ENCODE measurements around the gene SRD5A3. TPM values are rescaled to one million over a fixed set of nuclear protein-coding genes. Genes with fewer than 3 reads are reported as not detected.

The SRD5A3 gene
- total RNA-seq, 1 donor from 2014 or later = 12.1 TPM

DNA sequence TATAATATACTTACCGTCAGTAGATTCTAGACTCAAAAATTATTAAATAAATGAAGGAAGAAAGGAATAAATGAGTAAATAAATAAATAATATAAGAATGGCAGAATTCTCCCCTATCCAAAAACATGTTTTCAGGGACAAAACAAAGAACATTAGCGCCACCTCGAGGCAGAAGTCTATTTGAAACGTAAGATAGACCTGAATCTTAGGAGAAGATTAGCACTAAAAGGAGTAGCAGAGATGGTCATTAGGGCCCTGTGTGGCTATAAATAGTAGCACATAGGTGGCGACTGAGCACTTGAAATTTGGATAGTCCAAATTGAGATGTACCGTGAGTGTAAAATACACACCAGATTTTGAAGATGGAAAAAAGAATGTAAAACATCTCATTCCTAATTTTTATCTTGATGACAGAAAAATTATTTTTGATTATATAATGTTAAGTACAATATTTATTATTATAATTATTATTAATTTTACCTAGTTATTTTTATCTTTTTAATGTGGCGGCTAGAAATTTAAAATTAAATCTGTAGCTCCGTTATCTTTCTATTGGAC, 24.3 kb upstream of the SRD5A3 start:
- H3K27me3 Mint-ChIP-seq = peaks cover 8% of the 10 kb centered on the region
- TF ChIP-seq CTCF (IDR thresholded peaks at IDR 0.05; ENCODE audit: unreplicated experiment) = peak; percentile 81
- H3K36me3 Mint-ChIP-seq (ENCODE audit: insufficient read depth) = no peaks in the 10 kb centered on the region
- no peak overlapping the region for H3K4me3 Mint-ChIP-seq (ENCODE audit: low read depth)
- peaks cover 2% of the 10 kb centered on the region for H3K4me1 Mint-ChIP-seq (ENCODE audit: low read depth)
- H3K27ac Mint-ChIP-seq = no peak overlapping the region
- peak; percentile 47 for DNase-seq (ENCODE audit: low spot score, unreplicated experiment)
- no peaks in the 10 kb centered on the region for H3K9me3 Mint-ChIP-seq (ENCODE audit: low read depth)

GRCh38 chr4:55323375-55323774, 22.7 kb upstream of the SRD5A3 start:
- Mint-ChIP-seq H3K4me1 (ENCODE audit: low read depth) (peaks cover 2% of the 10 kb centered on the region), H3K36me3 (ENCODE audit: insufficient read depth) (no peaks in the 10 kb centered on the region), H3K27me3 (peaks cover 8% of the 10 kb centered on the region), H3K27ac (no peak overlapping the region), H3K9me3 (ENCODE audit: low read depth) (no peaks in the 10 kb centered on the region), H3K4me3 (ENCODE audit: low read depth) (no peak overlapping the region)
- TF ChIP-seq CTCF (IDR thresholded peaks at IDR 0.05; ENCODE audit: unreplicated experiment) = no peak
- DNase-seq (ENCODE audit: low spot score, unreplicated experiment) = no peak

DNA sequence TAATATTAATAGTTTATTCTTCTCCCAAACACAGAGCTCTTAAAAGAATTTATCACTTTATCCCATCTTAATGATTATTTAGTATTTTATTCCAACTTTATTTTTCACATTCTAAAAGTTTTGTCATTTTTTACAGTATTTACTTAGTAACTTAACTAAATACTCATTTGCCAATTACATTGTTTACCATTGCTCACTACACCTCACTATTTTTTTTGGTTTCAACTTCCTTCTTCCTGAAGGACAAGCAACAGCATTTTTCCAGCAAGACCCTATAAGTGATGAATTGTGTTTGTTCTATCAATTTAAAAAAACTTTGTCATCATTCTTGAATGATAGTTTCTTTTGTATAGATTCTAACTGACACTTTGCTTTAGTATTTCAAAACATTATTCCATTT, 19.4 kb upstream of the SRD5A3 start:
- Mint-ChIP-seq H3K27ac (no peak overlapping the region), H3K4me3 (ENCODE audit: low read depth) (no peak overlapping the region), H3K4me1 (ENCODE audit: low read depth) (peaks cover 2% of the 10 kb centered on the region), H3K27me3 (peaks cover 5% of the 10 kb centered on the region), H3K9me3 (ENCODE audit: low read depth) (peaks cover 11% of the 10 kb centered on the region), H3K36me3 (ENCODE audit: insufficient read depth) (peaks cover 1% of the 10 kb centered on the region)
- TF ChIP-seq CTCF (IDR thresholded peaks at IDR 0.05; ENCODE audit: unreplicated experiment) = no peak
- no peak for DNase-seq (ENCODE audit: low spot score, unreplicated experiment)

DNA sequence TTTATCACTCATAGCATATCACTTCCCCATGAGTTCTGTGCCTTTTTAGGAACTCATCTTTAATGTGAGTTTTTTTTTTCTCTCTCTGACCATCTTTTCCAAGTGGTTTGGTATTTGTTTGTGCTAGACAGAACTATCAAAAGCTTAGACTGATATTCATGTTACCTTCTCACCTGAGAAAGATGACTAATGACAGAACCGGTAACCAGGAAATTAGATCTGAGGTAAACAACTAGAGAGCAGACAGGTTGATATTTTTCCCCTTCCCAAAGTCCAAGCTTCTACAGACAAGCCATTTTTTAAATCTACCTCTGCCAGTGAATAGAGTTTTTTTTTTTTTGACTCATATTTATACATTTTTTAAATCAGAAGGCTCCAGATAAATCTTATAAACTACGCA, 17.0 kb upstream of the SRD5A3 start:
- no peaks in the 10 kb centered on the region for H3K4me1 Mint-ChIP-seq (ENCODE audit: low read depth)
- no peak for TF ChIP-seq CTCF (IDR thresholded peaks at IDR 0.05; ENCODE audit: unreplicated experiment)
- peaks cover 11% of the 10 kb centered on the region for H3K9me3 Mint-ChIP-seq (ENCODE audit: low read depth)
- H3K36me3 Mint-ChIP-seq (ENCODE audit: insufficient read depth) = peaks cover 1% of the 10 kb centered on the region
- H3K4me3 Mint-ChIP-seq (ENCODE audit: low read depth) = no peak overlapping the region
- peaks cover 5% of the 10 kb centered on the region for H3K27me3 Mint-ChIP-seq
- peak overlapping the region; percentile 11 for H3K27ac Mint-ChIP-seq
- DNase-seq (ENCODE audit: low spot score, unreplicated experiment) = no peak

DNA sequence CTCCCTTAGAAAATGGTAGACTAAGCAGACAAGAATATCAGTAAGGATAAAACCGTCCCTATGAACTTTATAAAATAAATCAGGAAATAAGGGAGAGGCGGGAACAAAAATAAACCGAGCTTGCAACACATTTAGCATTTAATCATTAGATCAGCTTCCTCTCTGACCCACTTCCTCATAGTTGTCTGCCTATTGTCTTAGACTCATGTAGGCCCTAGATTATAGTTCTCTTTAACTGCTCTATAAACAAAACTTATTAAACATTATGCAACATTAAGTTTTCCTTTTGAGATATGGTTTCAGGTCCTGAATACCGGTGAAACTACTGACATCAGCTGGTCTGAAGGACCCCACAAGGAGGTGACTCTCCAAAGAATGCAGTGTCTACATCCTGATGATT, 15.8 kb upstream of the SRD5A3 start:
- no peak for DNase-seq (ENCODE audit: low spot score, unreplicated experiment)
- no peak overlapping the region for H3K4me3 Mint-ChIP-seq (ENCODE audit: low read depth)
- no peaks in the 10 kb centered on the region for H3K27me3 Mint-ChIP-seq
- peaks cover 11% of the 10 kb centered on the region for H3K9me3 Mint-ChIP-seq (ENCODE audit: low read depth)
- peaks cover 1% of the 10 kb centered on the region for H3K36me3 Mint-ChIP-seq (ENCODE audit: insufficient read depth)
- no peak for TF ChIP-seq CTCF (IDR thresholded peaks at IDR 0.05; ENCODE audit: unreplicated experiment)
- no peaks in the 10 kb centered on the region for H3K4me1 Mint-ChIP-seq (ENCODE audit: low read depth)
- no peak overlapping the region for H3K27ac Mint-ChIP-seq
